ENCODE results near the gene KIF3A. TPM values are rescaled to one million over a fixed set of nuclear protein-coding genes. Genes with fewer than 3 reads are reported as not detected.

The KIF3A gene
- total RNA-seq, 1 experiment from 2014 or later, result 13.2 TPM

DNA sequence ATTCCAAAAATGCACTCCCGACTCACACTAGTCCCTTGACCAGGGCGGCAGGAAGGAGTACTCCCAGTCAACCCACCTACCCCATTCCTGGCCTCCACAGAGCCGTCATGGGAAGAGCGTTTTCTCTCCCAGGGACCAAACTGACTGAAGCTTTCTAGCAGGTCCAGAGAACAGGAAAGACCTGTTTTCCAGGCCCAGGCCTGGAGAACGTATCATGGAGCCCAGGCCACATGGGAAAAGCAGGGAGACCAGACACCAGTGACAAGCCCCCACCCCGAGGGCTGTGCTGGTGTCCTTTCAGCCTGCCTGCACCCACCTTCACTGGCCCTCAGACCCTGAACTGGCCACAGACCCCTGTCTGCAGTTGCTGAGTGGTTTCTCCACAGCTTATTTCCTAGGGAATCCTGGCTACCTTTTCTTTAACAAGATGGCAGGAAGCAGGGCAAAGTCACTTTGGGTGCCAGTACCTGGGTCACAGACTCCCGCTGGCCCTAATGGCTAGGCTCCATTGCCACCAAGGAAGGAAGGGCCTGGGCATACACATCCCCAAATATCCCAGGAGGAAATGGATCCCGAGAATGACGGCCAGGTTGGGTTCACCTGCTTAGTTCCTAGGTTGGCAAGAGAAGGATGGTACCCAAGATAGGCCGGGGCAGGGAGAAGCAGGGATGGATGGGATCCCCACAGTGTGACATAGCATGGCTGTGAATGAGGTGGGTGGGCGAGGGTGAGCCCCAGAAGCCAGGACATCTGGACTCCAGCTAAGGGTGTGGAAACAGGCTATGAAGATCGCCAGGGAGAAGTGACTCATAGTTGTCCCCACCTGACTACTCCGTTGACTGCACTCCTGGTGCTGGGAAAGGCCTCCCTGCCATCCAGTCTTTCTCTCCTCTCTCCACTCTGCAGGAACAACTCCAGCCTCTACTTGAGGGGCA, 22.0 kb upstream of the KIF3A start:
- no peak overlapping the region for H4K91ac ChIP-seq (ENCODE audit: insufficient read length, low read depth, low read length)
- H3T11ph ChIP-seq (ENCODE audit: low read length), result no peak overlapping the region
- H2AFZ ChIP-seq (ENCODE audit: low read length), result no peak overlapping the region
- Mint-ChIP-seq H3K27me3 (ENCODE audit: low read depth) (no peaks in the 10 kb centered on the region; the same call in 1 of the 2 replicates), H3K4me1 (peaks cover 14 to 16% of the 10 kb centered on the region in 2 experiments), H3K4me3 (no peak overlapping the region; a peak in 1 of 5 replicates), H3K9me3 (no peaks in the 10 kb centered on the region), H3K27ac (no peak overlapping the region; a peak in 1 of 7 replicates), H3K36me3 (ENCODE audit: insufficient read depth in 1 of 3, low read depth in 3 of 3) (peaks cover 5 to 35% (median 17%) of the 10 kb centered on the region in 3 experiments; a peak in 6 of 7 replicates)
- H3K14ac ChIP-seq (ENCODE audit: insufficient read depth, low read length), result no peak overlapping the region
- H2BK12ac ChIP-seq (ENCODE audit: insufficient read length, low read depth, low read length), result no peak overlapping the region
- no peaks in the 10 kb centered on the region for H3K4me1 ChIP-seq (ENCODE audit: insufficient read depth, low read length)
- no peaks in the 10 kb centered on the region for H3K9me3 ChIP-seq (ENCODE audit: control insufficient read depth, low read depth, low read length)
- no peak overlapping the region for H3K9ac ChIP-seq (ENCODE audit: extremely low read depth, insufficient read length, low read length)
- H2BK20ac ChIP-seq (ENCODE audit: low read depth, low read length, poor library complexity, severe bottlenecking), result no peak overlapping the region
- no peak overlapping the region for H3K23ac ChIP-seq (ENCODE audit: insufficient read length, low read depth, low read length)
- no peaks in the 10 kb centered on the region for H3K79me2 ChIP-seq (ENCODE audit: insufficient read depth, low read length)
- no peaks in the 10 kb centered on the region for H3K79me1 ChIP-seq (ENCODE audit: insufficient read depth, low read depth, low read length, poor library complexity, severe bottlenecking)
- H2BK120ac ChIP-seq (ENCODE audit: low read depth, low read length, poor library complexity, severe bottlenecking), result no peak overlapping the region
- no peak overlapping the region for H3K27ac ChIP-seq (ENCODE audit: insufficient read length, low read depth, low read length)
- DNase-seq, result no peak
- no peak overlapping the region for H2BK15ac ChIP-seq (ENCODE audit: low read depth, low read length)
- no peak overlapping the region for H3K4ac ChIP-seq (ENCODE audit: low read depth, low read length)
- H3K18ac ChIP-seq (ENCODE audit: insufficient read length, low read depth, low read length), result no peak overlapping the region
- H3K4me2 ChIP-seq (ENCODE audit: insufficient read depth, insufficient read length, low read length), result no peak overlapping the region
- H3K23me2 ChIP-seq (ENCODE audit: insufficient read length, low read depth, low read length, poor library complexity, severe bottlenecking), result no peaks in the 10 kb centered on the region
- no peaks in the 10 kb centered on the region for H3K27me3 ChIP-seq (ENCODE audit: insufficient read depth, low read length)
- peaks cover 2% of the 10 kb centered on the region for H4K20me1 ChIP-seq (ENCODE audit: control insufficient read depth, insufficient read depth, insufficient read length)
- no peak for TF ChIP-seq CTCF (conservative IDR thresholded peaks at IDR 0.05)
- H2AK5ac ChIP-seq (ENCODE audit: insufficient read length, low read length), result no peak overlapping the region
- H4K8ac ChIP-seq (replicated peaks; ENCODE audit: insufficient read length, low read depth, low read length), result no peak overlapping the region
- WGBS (ENCODE audit: extremely low coverage, insufficient read length, low lambda C conversion rate), result no CpG with 5 or more reads among the region's 13 CpGs
- no peak overlapping the region for H2BK5ac ChIP-seq (ENCODE audit: insufficient read length, low read length)
- H3K56ac ChIP-seq (ENCODE audit: insufficient read length, low read depth, low read length), result no peak overlapping the region
- no peak overlapping the region for H4K5ac ChIP-seq (ENCODE audit: insufficient read length, low read depth, low read length)
